ENCODE results near the gene NR2E1. TPM values are rescaled to one million over a fixed set of nuclear protein-coding genes. Genes with fewer than 3 reads are reported as not detected.

Gene NR2E1
- total RNA-seq, 2 donors from 2014 or later: not detected

DNA sequence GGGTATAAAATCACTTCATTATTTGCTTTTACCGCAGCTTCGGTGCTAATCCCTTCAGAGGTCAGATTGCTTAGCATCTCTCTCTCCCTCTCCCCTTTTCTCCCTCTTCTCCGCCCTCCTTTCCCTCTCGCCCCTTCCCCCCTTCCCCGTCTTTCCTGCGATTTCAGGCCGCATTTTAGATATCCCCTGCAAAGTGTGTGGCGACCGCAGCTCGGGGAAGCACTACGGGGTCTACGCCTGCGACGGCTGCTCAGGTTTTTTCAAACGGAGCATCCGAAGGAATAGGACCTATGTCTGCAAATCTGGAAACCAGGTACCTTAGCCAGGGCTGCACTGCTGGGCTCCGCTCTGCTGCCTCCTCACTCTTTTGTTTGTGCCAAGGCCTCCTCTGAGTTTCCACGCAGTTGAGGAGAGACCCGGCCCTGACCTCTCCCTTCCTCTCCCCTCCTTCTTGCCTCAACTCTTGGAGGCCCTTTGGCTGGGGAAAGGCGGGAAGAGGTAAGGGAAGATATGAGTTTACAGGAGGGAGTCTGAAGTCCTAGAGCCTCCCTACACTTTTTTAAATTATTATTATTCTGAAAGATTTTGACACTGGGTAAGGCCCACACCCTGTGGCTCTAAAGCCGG lies 5.6 kb downstream of the NR2E1 start:
- H3K27ac Mint-ChIP-seq: no peak overlapping the region
- no peaks in the 10 kb centered on the region for H3K36me3 Mint-ChIP-seq
- H3K27me3 Mint-ChIP-seq: peaks cover 54 to 68% of the 10 kb centered on the region in 2 donors
- no peak overlapping the region for H3K4me3 Mint-ChIP-seq
- DNase-seq (ENCODE audit: low spot score) (no peak), ATAC-seq (no peak)
- H3K4me1 Mint-ChIP-seq (ENCODE audit: low read depth in 2 of 2): peaks cover 7 to 19% of the 10 kb centered on the region in 2 donors
- H3K9me3 Mint-ChIP-seq: no peaks in the 10 kb centered on the region

DNA sequence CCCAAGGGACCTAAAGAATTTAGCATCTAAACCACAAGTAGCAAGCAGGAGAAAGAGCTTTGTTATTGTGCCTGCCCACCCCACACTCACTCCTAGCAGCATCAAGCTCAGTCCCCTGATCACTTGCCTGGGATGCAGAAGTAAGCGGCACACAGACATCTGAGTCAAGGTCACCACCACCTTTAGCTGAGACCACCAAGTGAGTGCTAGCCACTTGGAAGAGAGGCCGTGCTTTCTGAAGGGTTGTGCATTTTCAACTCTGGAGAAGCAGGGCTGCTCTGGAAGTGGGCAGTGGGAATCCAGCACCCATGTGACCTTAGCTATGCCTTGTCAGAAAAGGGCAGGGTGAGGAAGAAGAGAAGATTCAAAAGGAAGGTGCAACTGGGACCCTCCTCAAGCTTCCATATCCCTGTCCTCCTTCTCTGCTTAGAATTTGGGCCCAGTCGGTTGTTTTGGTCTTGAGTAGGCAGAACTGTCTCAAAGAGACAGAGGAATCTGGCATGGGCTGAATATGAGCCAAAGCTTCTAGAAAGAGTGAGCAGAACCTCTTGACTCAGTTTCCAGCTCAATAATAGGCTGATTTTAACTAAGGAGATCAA lies 6.2 kb downstream of the NR2E1 start:
- Mint-ChIP-seq H3K9me3 (no peaks in the 10 kb centered on the region), H3K36me3 (no peaks in the 10 kb centered on the region), H3K4me1 (ENCODE audit: low read depth in 2 of 2) (peaks cover 7 to 18% of the 10 kb centered on the region in 2 donors), H3K27me3 (peaks cover 54 to 71% of the 10 kb centered on the region in 2 donors), H3K4me3 (no peak overlapping the region), H3K27ac (no peak overlapping the region)
- no peak for DNase-seq (ENCODE audit: low spot score)
- no peak for ATAC-seq

DNA sequence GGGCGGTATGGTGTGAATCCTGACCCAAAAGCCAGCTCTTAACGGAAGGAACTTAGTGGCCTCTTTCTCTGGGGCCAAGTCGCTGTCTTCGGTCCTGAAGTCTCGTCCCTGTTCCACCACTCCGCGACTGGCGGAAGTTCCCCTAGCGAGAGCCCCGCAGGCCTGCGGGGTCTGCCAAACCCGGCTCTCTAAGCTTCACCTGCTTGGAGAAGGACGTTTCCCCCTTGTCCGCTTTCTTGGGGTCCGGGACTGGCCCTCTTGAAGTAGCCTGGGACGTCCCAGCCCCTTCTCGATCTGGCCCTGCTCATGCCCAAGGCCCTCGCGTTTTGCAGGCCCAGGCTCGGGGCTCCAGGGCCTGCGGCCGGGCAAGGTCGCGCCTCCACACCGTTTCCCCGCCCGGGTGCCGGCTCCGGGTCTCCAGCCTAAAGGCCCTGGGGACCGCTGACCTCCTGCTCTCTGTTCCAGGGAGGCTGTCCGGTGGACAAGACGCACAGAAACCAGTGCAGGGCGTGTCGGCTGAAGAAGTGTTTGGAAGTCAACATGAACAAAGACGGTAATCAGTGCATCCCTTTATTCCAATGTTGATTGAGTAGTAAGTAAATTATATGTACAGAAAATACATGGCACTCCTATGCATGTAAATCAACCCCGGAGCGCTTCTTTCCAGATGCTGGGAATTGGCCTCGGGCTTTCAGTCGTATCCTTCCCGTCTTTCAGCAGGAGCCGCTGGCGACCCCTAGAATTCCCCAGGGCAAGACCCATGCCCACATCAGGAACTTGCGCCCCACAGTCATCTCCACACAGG lies 8.8 kb downstream of the NR2E1 start:
- Mint-ChIP-seq H3K27me3 (peaks cover 48 to 76% of the 10 kb centered on the region in 2 donors), H3K4me3 (no peak overlapping the region), H3K4me1 (ENCODE audit: low read depth in 2 of 2) (peaks cover 0 to 9% of the 10 kb centered on the region in 2 donors), H3K9me3 (no peaks in the 10 kb centered on the region), H3K27ac (no peak overlapping the region), H3K36me3 (no peaks in the 10 kb centered on the region)
- no peak for DNase-seq (ENCODE audit: low spot score)
- ATAC-seq: no peak

DNA sequence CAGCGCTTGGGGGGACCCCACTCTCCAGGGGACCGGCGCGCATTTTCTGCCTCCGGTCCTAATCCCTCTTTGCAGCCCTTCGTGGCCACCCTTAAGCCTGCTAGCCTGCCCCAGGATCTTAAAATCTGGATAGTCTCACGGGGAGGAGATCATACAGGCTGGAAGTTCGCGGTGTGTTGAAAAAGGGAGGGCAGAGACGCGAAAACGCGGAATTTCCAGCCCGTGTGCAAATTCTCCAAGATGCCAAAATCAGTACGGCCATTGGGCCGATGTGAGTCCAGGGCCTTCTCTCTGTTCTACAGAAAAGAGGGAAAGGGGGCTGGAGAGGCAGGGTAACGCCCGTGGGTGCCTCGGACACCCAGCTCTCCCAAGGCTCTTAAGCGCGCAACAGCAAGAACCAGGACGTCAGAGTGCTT lies 9.4 kb downstream of the NR2E1 start:
- ATAC-seq: no peak
- Mint-ChIP-seq H3K36me3 (no peaks in the 10 kb centered on the region), H3K27ac (no peak overlapping the region), H3K9me3 (no peaks in the 10 kb centered on the region), H3K4me3 (peak overlapping the region; percentile 8), H3K4me1 (ENCODE audit: low read depth in 2 of 2) (peaks cover 0 to 9% of the 10 kb centered on the region in 2 donors), H3K27me3 (peaks cover 51 to 82% of the 10 kb centered on the region in 2 donors)
- no peak for DNase-seq (ENCODE audit: low spot score)

DNA sequence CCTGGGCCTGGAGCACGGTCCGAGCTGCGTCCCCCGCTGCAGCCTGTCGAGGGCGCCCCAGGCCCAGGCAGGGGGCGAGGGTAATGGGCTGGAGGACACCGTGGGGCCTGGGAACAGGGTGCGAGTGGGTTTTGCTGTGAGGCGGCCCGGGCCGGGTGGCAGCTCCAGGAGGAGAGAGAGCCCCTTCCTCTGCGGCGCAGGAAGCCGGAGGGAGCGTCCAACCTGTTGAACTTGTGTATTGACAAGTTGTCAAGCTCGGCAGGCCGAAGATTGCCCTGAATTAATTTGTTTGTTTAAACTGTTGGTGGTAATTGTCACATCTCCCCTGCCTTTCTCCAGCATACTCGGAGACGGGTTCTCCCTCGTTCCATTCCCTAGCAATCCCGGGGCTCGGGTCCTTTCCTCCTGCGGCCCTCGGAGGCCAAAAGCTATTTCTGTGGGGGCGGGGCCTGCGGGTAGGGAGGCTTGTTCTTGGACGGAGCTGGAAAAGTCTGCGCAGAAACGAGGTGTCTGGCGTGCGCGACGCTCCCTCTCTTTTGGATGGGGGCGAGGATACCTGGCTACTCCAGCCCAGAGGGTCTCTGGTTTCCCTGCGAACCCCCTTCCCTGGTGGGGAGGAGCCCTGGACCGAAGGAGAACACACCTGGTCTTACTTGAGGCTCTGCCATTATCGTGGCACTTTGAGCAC lies 9.9 kb downstream of the NR2E1 start:
- Mint-ChIP-seq H3K4me1 (ENCODE audit: low read depth in 2 of 2) (peaks cover 0 to 9% of the 10 kb centered on the region in 2 donors), H3K9me3 (no peaks in the 10 kb centered on the region), H3K36me3 (no peaks in the 10 kb centered on the region), H3K4me3 (peak overlapping the region; percentile 25), H3K27me3 (peaks cover 51 to 83% of the 10 kb centered on the region in 2 donors), H3K27ac (no peak overlapping the region)
- peak in 1 of 2 donors; percentile 17 for ATAC-seq
- DNase-seq (ENCODE audit: low spot score): no peak

DNA sequence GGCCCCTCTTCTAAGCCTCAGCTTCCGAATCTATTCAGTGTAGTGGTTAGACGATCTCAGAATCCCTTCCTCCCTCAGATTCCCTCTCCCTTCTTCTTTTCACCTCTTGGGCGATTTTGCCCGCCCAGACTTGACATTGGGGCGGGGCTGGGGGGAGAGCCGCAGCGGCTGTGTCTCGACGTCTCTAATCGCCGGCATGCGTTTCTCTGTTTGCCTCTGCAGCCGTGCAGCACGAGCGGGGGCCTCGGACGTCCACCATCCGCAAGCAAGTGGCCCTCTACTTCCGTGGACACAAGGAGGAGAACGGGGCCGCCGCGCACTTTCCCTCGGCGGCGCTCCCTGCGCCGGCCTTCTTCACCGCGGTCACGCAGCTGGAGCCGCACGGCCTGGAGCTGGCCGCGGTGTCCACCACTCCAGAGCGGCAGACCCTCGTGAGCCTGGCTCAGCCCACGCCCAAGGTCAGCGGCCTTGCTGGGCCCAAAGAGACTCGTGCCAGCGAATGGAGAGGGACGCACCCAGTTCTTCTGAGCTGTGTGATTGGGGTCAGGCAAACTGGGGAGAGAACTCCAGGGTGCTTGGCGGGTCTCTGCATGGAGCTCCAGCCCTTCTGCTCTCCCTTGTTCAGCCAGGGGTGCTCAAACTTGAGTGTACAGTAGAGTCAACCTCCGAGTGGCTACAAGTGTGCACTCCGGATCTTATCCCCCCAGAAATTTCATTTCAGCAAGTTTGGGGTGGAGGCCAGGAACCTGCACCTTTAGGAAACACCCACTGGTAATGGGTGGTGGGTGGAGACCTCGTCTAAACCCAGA lies 10.7 kb downstream of the NR2E1 start:
- H3K4me3 Mint-ChIP-seq: peak overlapping the region; percentile 25
- peaks cover 0 to 7% of the 10 kb centered on the region in 2 donors for H3K4me1 Mint-ChIP-seq (ENCODE audit: low read depth in 2 of 2)
- H3K27ac Mint-ChIP-seq: no peak overlapping the region
- H3K36me3 Mint-ChIP-seq: no peaks in the 10 kb centered on the region
- H3K9me3 Mint-ChIP-seq: no peaks in the 10 kb centered on the region
- H3K27me3 Mint-ChIP-seq: peaks cover 45 to 75% of the 10 kb centered on the region in 2 donors
- peak; percentile 27 to 36 for ATAC-seq
- DNase-seq (ENCODE audit: low spot score): no peak

DNA sequence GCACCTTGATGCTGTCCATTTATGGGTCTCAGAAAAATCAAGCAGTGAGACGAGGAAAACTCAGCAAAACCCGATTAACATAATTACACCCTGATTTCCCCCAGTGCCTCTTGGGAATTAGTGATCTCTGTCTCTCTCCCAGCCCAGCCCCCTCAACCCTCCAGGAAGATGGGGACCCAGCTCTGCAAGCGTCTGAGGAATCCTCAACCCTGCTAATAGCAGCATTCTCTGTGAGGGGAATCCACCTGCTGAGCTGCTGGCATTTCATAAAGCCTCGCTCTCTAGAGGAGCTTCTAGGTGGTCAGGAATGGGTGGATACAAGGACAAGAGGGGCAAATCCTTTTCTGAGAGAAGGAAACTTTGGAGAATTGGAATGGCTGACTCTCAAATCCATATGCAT lies 13.9 kb downstream of the NR2E1 start:
- H3K9me3 Mint-ChIP-seq: no peaks in the 10 kb centered on the region
- peaks cover 32 to 59% of the 10 kb centered on the region in 2 donors for H3K27me3 Mint-ChIP-seq
- H3K4me3 Mint-ChIP-seq: no peak overlapping the region
- ATAC-seq: no peak
- peaks cover 0 to 4% of the 10 kb centered on the region in 2 donors for H3K4me1 Mint-ChIP-seq (ENCODE audit: low read depth in 2 of 2)
- DNase-seq (ENCODE audit: low spot score): no peak
- no peak overlapping the region for H3K27ac Mint-ChIP-seq
- H3K36me3 Mint-ChIP-seq: no peaks in the 10 kb centered on the region

DNA sequence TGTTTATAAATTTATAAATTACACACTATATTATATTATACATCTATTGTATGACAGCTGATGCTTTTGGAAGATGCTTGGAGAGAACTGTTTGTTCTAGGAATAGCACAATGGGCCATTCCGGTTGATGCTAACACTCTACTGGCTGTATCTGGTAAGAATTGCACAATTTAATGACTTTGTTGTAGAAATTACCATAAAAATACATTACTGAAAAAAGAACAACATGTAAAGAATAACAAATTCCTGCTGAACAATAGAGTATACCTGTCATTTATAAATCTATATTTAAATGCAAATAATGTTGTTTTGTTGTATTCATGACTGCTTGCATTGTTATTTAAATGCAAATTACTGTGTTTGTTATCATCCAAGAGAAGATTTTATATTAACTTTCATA lies 14.4 kb downstream of the NR2E1 start:
- H3K27me3 Mint-ChIP-seq: peaks cover 29 to 60% of the 10 kb centered on the region in 2 donors

DNA sequence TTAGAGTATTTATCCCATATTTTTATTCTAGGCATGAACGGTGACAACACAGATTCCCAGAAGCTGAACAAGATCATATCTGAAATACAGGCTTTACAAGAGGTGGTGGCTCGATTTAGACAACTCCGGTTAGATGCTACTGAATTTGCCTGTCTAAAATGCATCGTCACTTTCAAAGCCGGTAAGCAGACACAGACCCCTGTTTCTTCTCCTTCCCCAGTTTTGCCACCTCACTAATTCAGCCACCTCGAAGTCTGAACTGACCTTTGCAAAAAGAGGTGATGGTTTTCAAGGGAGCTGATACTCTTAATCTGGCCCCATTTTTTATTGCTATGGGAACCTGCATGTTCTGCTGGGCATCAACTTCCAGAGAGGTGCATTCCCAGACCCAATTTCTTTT lies 15.0 kb downstream of the NR2E1 start:
- Mint-ChIP-seq H3K4me1 (ENCODE audit: low read depth in 2 of 2) (peaks cover 0 to 4% of the 10 kb centered on the region in 2 donors), H3K36me3 (no peaks in the 10 kb centered on the region), H3K9me3 (no peaks in the 10 kb centered on the region), H3K27ac (no peak overlapping the region), H3K27me3 (peaks cover 28 to 60% of the 10 kb centered on the region in 2 donors), H3K4me3 (no peak overlapping the region)
- no peak for DNase-seq (ENCODE audit: low spot score)
- no peak for ATAC-seq

More for the DNA sequence above, 14.4 kb downstream of the NR2E1 start:
- Mint-ChIP-seq H3K27ac (no peak overlapping the region), H3K4me1 (ENCODE audit: low read depth in 2 of 2) (peaks cover 0 to 4% of the 10 kb centered on the region in 2 donors), H3K4me3 (no peak overlapping the region), H3K36me3 (no peaks in the 10 kb centered on the region), H3K9me3 (no peaks in the 10 kb centered on the region)
- DNase-seq (ENCODE audit: low spot score): no peak
- ATAC-seq: no peak

DNA sequence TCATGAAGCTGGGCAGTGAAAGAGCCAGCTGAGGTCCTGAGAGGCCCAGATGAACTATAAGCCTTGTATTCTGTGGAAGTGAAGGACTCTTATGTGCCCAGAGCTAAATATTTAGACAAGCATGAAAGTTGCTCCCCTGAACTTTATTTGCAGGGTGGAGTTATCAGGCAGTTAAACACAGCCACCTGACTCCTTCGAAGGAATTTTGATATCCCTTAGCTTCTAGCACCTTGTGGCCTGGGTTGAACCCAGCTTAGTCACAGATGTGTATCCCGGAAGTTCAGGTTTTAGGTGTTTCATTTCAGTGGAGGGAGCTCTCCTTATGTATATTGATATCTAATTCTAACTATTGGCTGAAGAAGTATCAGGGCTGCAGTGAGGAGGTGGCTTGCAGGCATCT lies 20.4 kb downstream of the NR2E1 start:
- peaks cover 30% of the 10 kb centered on the region in 2 donors for H3K27me3 Mint-ChIP-seq
- no peaks in the 10 kb centered on the region for H3K36me3 Mint-ChIP-seq
- no peak for ATAC-seq
- H3K27ac Mint-ChIP-seq: no peak overlapping the region
- no peaks in the 10 kb centered on the region for H3K4me1 Mint-ChIP-seq (ENCODE audit: low read depth in 2 of 2)
- H3K4me3 Mint-ChIP-seq: no peak overlapping the region
- no peak for DNase-seq (ENCODE audit: low spot score)
- no peaks in the 10 kb centered on the region for H3K9me3 Mint-ChIP-seq

DNA sequence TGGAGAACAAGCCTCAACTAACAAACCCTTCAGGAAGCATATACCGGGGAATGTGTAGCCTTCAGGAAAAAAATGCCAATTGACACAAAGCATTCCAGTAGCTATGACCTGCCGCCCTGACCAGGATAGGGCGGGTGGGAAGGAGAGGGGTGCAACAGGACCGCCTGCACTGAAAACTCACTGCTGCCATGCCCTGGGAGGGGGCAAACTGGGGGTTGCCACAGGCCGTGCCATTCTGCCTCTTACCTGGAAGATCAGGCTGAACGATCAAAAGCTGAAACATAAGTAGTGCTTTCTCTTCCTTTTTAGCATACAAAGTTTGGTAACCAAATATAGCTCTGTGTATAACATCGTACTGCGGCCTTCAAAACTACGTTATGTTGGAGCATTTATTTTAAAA lies 21.7 kb downstream of the NR2E1 start:
- H3K27me3 Mint-ChIP-seq: peaks cover 28 to 37% of the 10 kb centered on the region in 2 donors

DNA sequence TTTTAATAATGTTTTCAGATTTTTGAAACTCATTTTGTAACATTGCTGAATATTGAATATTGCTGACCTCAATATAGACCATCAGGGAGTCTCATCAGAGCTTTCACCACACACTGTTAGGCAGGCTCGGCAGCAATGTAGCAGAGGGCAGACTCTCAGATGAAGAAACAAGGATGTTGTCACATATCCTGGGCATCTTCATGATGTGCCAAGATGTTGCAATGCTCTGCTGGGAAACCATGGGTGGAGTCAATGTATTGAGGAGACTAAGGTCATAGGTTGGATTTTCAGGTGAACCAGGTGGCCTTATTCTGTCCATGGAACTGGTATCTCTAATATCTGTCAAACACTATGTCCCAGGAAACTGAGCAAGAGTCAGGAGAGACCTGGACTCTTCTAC lies 27.3 kb downstream of the NR2E1 start:
- no peaks in the 10 kb centered on the region for H3K4me1 Mint-ChIP-seq (ENCODE audit: low read depth in 2 of 2)
- peaks cover 14 to 15% of the 10 kb centered on the region in 2 donors for H3K27me3 Mint-ChIP-seq
- no peak for ATAC-seq
- no peak overlapping the region for H3K27ac Mint-ChIP-seq
- DNase-seq (ENCODE audit: low spot score): no peak
- no peaks in the 10 kb centered on the region for H3K36me3 Mint-ChIP-seq
- no peaks in the 10 kb centered on the region for H3K9me3 Mint-ChIP-seq
- no peak overlapping the region for H3K4me3 Mint-ChIP-seq

More for the DNA sequence above, 21.7 kb downstream of the NR2E1 start:
- ATAC-seq (no peak), DNase-seq (ENCODE audit: low spot score) (no peak)
- Mint-ChIP-seq H3K4me3 (no peak overlapping the region), H3K27ac (no peak overlapping the region), H3K4me1 (ENCODE audit: low read depth in 2 of 2) (no peaks in the 10 kb centered on the region), H3K36me3 (no peaks in the 10 kb centered on the region), H3K9me3 (no peaks in the 10 kb centered on the region)

DNA sequence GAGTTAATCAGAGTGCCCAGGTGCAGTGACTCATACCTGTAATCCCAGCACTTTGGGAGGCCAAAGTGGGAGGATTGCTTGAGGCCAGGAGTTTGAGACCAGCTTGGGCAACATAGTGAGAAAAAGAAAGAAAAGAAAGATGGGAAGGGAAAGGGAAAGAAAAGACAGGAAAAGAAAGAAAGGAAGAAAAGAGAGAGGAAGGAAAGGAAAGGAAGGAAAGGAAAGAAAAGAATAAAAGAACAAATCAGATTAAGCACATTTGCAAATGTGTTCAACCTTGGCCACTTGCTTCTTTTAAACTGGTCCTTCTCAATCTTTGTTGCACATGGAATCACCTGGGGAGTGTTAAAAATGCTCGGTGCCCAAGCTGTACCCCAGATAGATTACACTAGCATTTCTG lies 28.0 kb downstream of the NR2E1 start:
- H3K27me3 Mint-ChIP-seq: peaks cover 14% of the 10 kb centered on the region in 2 donors
- H3K27ac Mint-ChIP-seq: no peak overlapping the region
- no peak for ATAC-seq

More for the DNA sequence above, 28.0 kb downstream of the NR2E1 start:
- no peak overlapping the region for H3K4me3 Mint-ChIP-seq
- no peaks in the 10 kb centered on the region for H3K4me1 Mint-ChIP-seq (ENCODE audit: low read depth in 2 of 2)
- no peaks in the 10 kb centered on the region for H3K9me3 Mint-ChIP-seq
- no peak for DNase-seq (ENCODE audit: low spot score)
- no peaks in the 10 kb centered on the region for H3K36me3 Mint-ChIP-seq
